Measurements from ENCODE around the gene NOXRED1. TPM values are rescaled to one million over a fixed set of nuclear protein-coding genes. Genes with fewer than 3 reads are reported as not detected.
"Not testable (repeated sequence)": the region's sequence is repeated elsewhere in the genome, so short reads cannot be mapped to it uniquely, and the experiment has no call there.

NOXRED1 gene
- total RNA-seq, 2 experiments from 2014 or later, result 0.46 to 0.66 TPM

GRCh38 chr14:77455966-77456640, 32.8 kb upstream of the NOXRED1 start:
- ChIA-PET POLR2A (no interaction called here), CTCF (interaction anchor here (1.0 kb wide), 1 partner anchor 101 kb away, joined by 5 read pairs; no protein-coding TSS in a partner anchor)
- intact Hi-C loops (cut with DNase I, micrococcal nuclease), result loop anchor here (5.0 to 10.0 kb wide), 7 partner anchors 154 to 1304 kb away; partner anchors contain the start of genes ANGEL1 (in 1 of the 2), CIPC (in 1 of the 2), GPATCH2L (in 1 of the 2) and IRF2BPL (in 1 of the 2)
- Mint-ChIP-seq H3K36me3 (ENCODE audit: low read depth) (peaks cover 32% of the 10 kb centered on the region), H3K27ac (peak overlapping the region; percentile 100), H3K4me3 (peak overlapping the region; percentile 88), H3K4me1 (peaks cover 29% of the 10 kb centered on the region), H3K27me3 (no peaks in the 10 kb centered on the region), H3K9me3 (ENCODE audit: low read depth) (no peaks in the 10 kb centered on the region)
- no peak for ATAC-seq
- DNase-seq, result no peak

GRCh38 chr14:77442196-77442595, 18.9 kb upstream of the NOXRED1 start:
- Mint-ChIP-seq H3K27ac (no peak overlapping the region), H3K4me3 (no peak overlapping the region), H3K27me3 (no peaks in the 10 kb centered on the region), H3K36me3 (ENCODE audit: low read depth) (peaks cover 30% of the 10 kb centered on the region), H3K4me1 (no peaks in the 10 kb centered on the region), H3K9me3 (ENCODE audit: low read depth) (no peaks in the 10 kb centered on the region)
- POLR2A ChIA-PET, result no interaction called here
- ATAC-seq (no peak), DNase-seq (no peak)
- intact Hi-C loops (cut with DNase I, micrococcal nuclease), result no loop called here
- CTCF ChIA-PET, result interaction anchor here (0.7 kb wide), 1 partner anchor 65 kb away, joined by 3 read pairs; the partner anchor contains the start of genes SAMD15 and TMED8

GRCh38 chr14:77439861-77440260, 16.5 kb upstream of the NOXRED1 start:
- ChIA-PET POLR2A (interaction anchor here (0.6 kb wide), 1 partner anchor 17 kb away, joined by 3 read pairs; no protein-coding TSS in a partner anchor), CTCF (no interaction called here)
- intact Hi-C loops (cut with DNase I, micrococcal nuclease), result no loop called here
- H3K36me3 Mint-ChIP-seq (ENCODE audit: low read depth), result peaks cover 36% of the 10 kb centered on the region
- ATAC-seq (no peak), DNase-seq (no peak)
- no peaks in the 10 kb centered on the region for H3K4me1 Mint-ChIP-seq
- no peaks in the 10 kb centered on the region for H3K27me3 Mint-ChIP-seq
- no peak overlapping the region for H3K27ac Mint-ChIP-seq
- no peaks in the 10 kb centered on the region for H3K9me3 Mint-ChIP-seq (ENCODE audit: low read depth)
- no peak overlapping the region for H3K4me3 Mint-ChIP-seq

GRCh38 chr14:77438596-77438995, 15.3 kb upstream of the NOXRED1 start:
- ChIA-PET CTCF (interaction anchor here (3.0 kb wide), 1 partner anchor 11 kb away, joined by 12 read pairs; no protein-coding TSS in a partner anchor), POLR2A (interaction anchor here (0.5 kb wide), 1 partner anchor 22 kb away, joined by 7 read pairs; no protein-coding TSS in a partner anchor)
- no peaks in the 10 kb centered on the region for H3K27me3 Mint-ChIP-seq
- H3K36me3 Mint-ChIP-seq (ENCODE audit: low read depth), result peaks cover 40% of the 10 kb centered on the region
- no peak for DNase-seq
- H3K4me1 Mint-ChIP-seq, result no peaks in the 10 kb centered on the region
- no peaks in the 10 kb centered on the region for H3K9me3 Mint-ChIP-seq (ENCODE audit: low read depth)
- no peak for ATAC-seq
- no peak overlapping the region for H3K27ac Mint-ChIP-seq
- H3K4me3 Mint-ChIP-seq, result no peak overlapping the region
- intact Hi-C loops (cut with DNase I, micrococcal nuclease), result no loop called here

GRCh38 chr14:77436042-77436441, 12.7 kb upstream of the NOXRED1 start:
- Mint-ChIP-seq H3K27me3 (no peaks in the 10 kb centered on the region), H3K9me3 (ENCODE audit: low read depth) (no peaks in the 10 kb centered on the region), H3K27ac (no peak overlapping the region), H3K4me3 (no peak overlapping the region), H3K4me1 (no peaks in the 10 kb centered on the region), H3K36me3 (ENCODE audit: low read depth) (peaks cover 32% of the 10 kb centered on the region)
- ATAC-seq (no peak), DNase-seq (no peak)
- ChIA-PET POLR2A (no interaction called here), CTCF (interaction anchor here (1.8 kb wide), 1 partner anchor 23 kb away, joined by 5 read pairs; no protein-coding TSS in a partner anchor)
- intact Hi-C loops (cut with DNase I, micrococcal nuclease), result no loop called here

- Mint-ChIP-seq H3K9me3 (ENCODE audit: low read depth) (peaks cover 5% of the 10 kb centered on the region), H3K36me3 (ENCODE audit: low read depth) (peaks cover 79% of the 10 kb centered on the region), H3K27ac (no peak overlapping the region), H3K27me3 (no peaks in the 10 kb centered on the region), H3K4me3 (no peak overlapping the region), H3K4me1 (no peaks in the 10 kb centered on the region)
- no peak for ATAC-seq
- POLR2A ChIA-PET, result no interaction called here
- CTCF ChIA-PET, result interaction anchor here (0.5 kb wide), 1 partner anchor 429 kb away, joined by 3 read pairs; no protein-coding TSS in a partner anchor
- no peak for DNase-seq
- intact Hi-C loops (cut with DNase I, micrococcal nuclease), result no loop called here
These were observed 3.1 kb upstream of the NOXRED1 start for GRCh38 chr14:77426396-77426795.

GRCh38 chr14:77424862-77425261, 1.5 kb upstream of the NOXRED1 start:
- Mint-ChIP-seq H3K4me1 (no peaks in the 10 kb centered on the region), H3K9me3 (ENCODE audit: low read depth) (peaks cover 11% of the 10 kb centered on the region), H3K27ac (no peak overlapping the region), H3K36me3 (ENCODE audit: low read depth) (peaks cover 77% of the 10 kb centered on the region), H3K4me3 (no peak overlapping the region), H3K27me3 (no peaks in the 10 kb centered on the region)
- DNase-seq, result no peak
- ChIA-PET CTCF (no interaction called here), POLR2A (no interaction called here)
- ATAC-seq, result no peak
- intact Hi-C loops (cut with DNase I, micrococcal nuclease), result no loop called here

GRCh38 chr14:77421201-77421600, 2.1 kb downstream of the NOXRED1 start:
- Mint-ChIP-seq H3K27ac (no peak overlapping the region), H3K36me3 (ENCODE audit: low read depth) (peaks cover 48% of the 10 kb centered on the region), H3K4me1 (no peaks in the 10 kb centered on the region), H3K9me3 (ENCODE audit: low read depth) (peaks cover 24% of the 10 kb centered on the region), H3K27me3 (no peaks in the 10 kb centered on the region), H3K4me3 (no peak overlapping the region)
- ATAC-seq (no peak), DNase-seq (no peak)
- intact Hi-C loops (cut with DNase I, micrococcal nuclease), result no loop called here
- ChIA-PET CTCF (no interaction called here), POLR2A (no interaction called here)

- Mint-ChIP-seq H3K36me3 (ENCODE audit: low read depth) (peaks cover 16% of the 10 kb centered on the region), H3K9me3 (ENCODE audit: low read depth) (peaks cover 21% of the 10 kb centered on the region), H3K27me3 (no peaks in the 10 kb centered on the region), H3K4me1 (no peaks in the 10 kb centered on the region), H3K27ac (no peak overlapping the region), H3K4me3 (no peak overlapping the region)
- CTCF ChIA-PET, result no interaction called here
- DNase-seq (no peak), ATAC-seq (no peak)
- intact Hi-C loops (cut with DNase I, micrococcal nuclease), result no loop called here
- POLR2A ChIA-PET, result no interaction called here
These were observed 6.5 kb downstream of the NOXRED1 start for GRCh38 chr14:77416836-77417235.

- H3K27me3 Mint-ChIP-seq; H3K36me3 Mint-ChIP-seq (ENCODE audit: low read depth); POLR2A ChIA-PET; H3K4me3 Mint-ChIP-seq; H3K4me1 Mint-ChIP-seq; DNase-seq; intact Hi-C loops (cut with DNase I, micrococcal nuclease); H3K27ac Mint-ChIP-seq; ATAC-seq; CTCF ChIA-PET: not testable (repeated sequence)
- peaks cover 16% of the 10 kb centered on the region for H3K9me3 Mint-ChIP-seq (ENCODE audit: low read depth)
These were observed 7.2 kb downstream of the NOXRED1 start for GRCh38 chr14:77416098-77416497.

- DNase-seq; CTCF ChIA-PET; POLR2A ChIA-PET; H3K4me3 Mint-ChIP-seq; H3K27me3 Mint-ChIP-seq; H3K4me1 Mint-ChIP-seq; H3K36me3 Mint-ChIP-seq (ENCODE audit: low read depth); ATAC-seq; H3K27ac Mint-ChIP-seq; intact Hi-C loops (cut with DNase I, micrococcal nuclease): not testable (repeated sequence)
- peaks cover 15% of the 10 kb centered on the region for H3K9me3 Mint-ChIP-seq (ENCODE audit: low read depth)
These were observed 7.8 kb downstream of the NOXRED1 start for GRCh38 chr14:77415403-77416030.

GRCh38 chr14:77409131-77409533, 14.2 kb downstream of the NOXRED1 start:
- intact Hi-C loops (cut with DNase I, micrococcal nuclease), result no loop called here
- no peak overlapping the region for H3K4me3 Mint-ChIP-seq
- H3K36me3 Mint-ChIP-seq (ENCODE audit: low read depth), result no peaks in the 10 kb centered on the region
- H3K9me3 Mint-ChIP-seq (ENCODE audit: low read depth), result no peaks in the 10 kb centered on the region
- DNase-seq (peak; percentile 21), ATAC-seq (peak; percentile 39)
- ChIA-PET CTCF (no interaction called here), POLR2A (no interaction called here)
- H3K27me3 Mint-ChIP-seq, result no peaks in the 10 kb centered on the region
- peaks cover 11% of the 10 kb centered on the region for H3K4me1 Mint-ChIP-seq
- H3K27ac Mint-ChIP-seq, result no peak overlapping the region
